Measurements from ENCODE around the gene PLP1. TPM values are rescaled to one million over a fixed set of nuclear protein-coding genes. Genes with fewer than 3 reads are reported as not detected.

Gene PLP1
- total and polyA plus RNA-seq, 2 donors (not counting 3 experiments of a cell fraction or from before 2014, with no cell fraction given): not detected

GRCh38 chrX:103754401-103754800, 22.2 kb upstream of the PLP1 start:
- DNase-seq (ENCODE audit: low read depth, low spot score): no peak
- TF ChIP-seq EZH2 (IDR thresholded peaks at IDR 0.05; ENCODE audit: borderline replicate concordance, low read depth, low read length, severe bottlenecking) (no peak), MYC (IDR thresholded peaks at IDR 0.05; ENCODE audit: low read depth, low read length) (no peak), CTCF (IDR thresholded peaks at IDR 0.05; ENCODE audit: extremely low read depth in 1 of 2, insufficient read depth in 1 of 2, low read depth in 1 of 2, low read length in 2 of 2) (no peak), POLR2AphosphoS5 (IDR thresholded peaks at IDR 0.05; ENCODE audit: insufficient read depth, low read depth, low read length) (no peak), FOS (IDR thresholded peaks at IDR 0.05; ENCODE audit: borderline replicate concordance, insufficient read depth, low read length) (no peak), MAX (IDR thresholded peaks at IDR 0.05; ENCODE audit: insufficient read depth, insufficient read length) (no peak), GATA2 (IDR thresholded peaks at IDR 0.05; ENCODE audit: insufficient read depth, insufficient read length, low read depth, low read length) (no peak), POLR2A (IDR thresholded peaks at IDR 0.05; ENCODE audit: low read depth, low read length) (no peak)
- intact Hi-C loops (cut with micrococcal nuclease) (no loop called here), dilution Hi-C loops (cut with MboI; ENCODE audit: extremely low pct_ligation_motif_present, low sequenced_read_pairs) (no loop called here)
- Histone ChIP-seq H3K9ac (replicated peaks; ENCODE audit: extremely low read depth, insufficient read depth, low read length) (no peak overlapping the region), H3K27me3 (ENCODE audit: control insufficient read depth in 2 of 2, insufficient read depth in 2 of 2, low read length in 2 of 2) (no peaks in the 10 kb centered on the region), H4K20me1 (replicated peaks; ENCODE audit: control insufficient read depth, extremely low read depth, insufficient read depth, low read length) (no peaks in the 10 kb centered on the region), H3K79me2 (ENCODE audit: control insufficient read depth, insufficient read depth, low read length) (no peaks in the 10 kb centered on the region), H3K27ac (ENCODE audit: insufficient read depth, low read depth, low read length) (no peak overlapping the region), H3K4me2 (ENCODE audit: insufficient read depth, low read length) (no peak overlapping the region), H3K4me1 (ENCODE audit: control insufficient read depth, extremely low read depth, insufficient read depth, low read length) (no peaks in the 10 kb centered on the region), H3K9me1 (replicated peaks; ENCODE audit: control insufficient read depth, extremely low read depth, insufficient read depth, low read length) (no peaks in the 10 kb centered on the region), H3K9me3 (replicated peaks; ENCODE audit: control insufficient read depth, insufficient read depth, low read length) (no peaks in the 10 kb centered on the region), H3K36me3 (ENCODE audit: control insufficient read depth in 2 of 2, extremely low read depth in 1 of 2, insufficient read depth in 2 of 2, low read length in 2 of 2) (no peaks in the 10 kb centered on the region), H3K4me3 (replicated peaks in 1 of 3; ENCODE audit: insufficient read depth in 1 of 3, low read depth in 1 of 3, low read length in 3 of 3) (no peak overlapping the region), H2AFZ (ENCODE audit: low read depth, low read length) (no peak overlapping the region)
- ChIA-PET POLR2A (no interaction called here), CTCF (interaction anchor here (0.9 kb wide), 1 partner anchor 39 kb away, joined by 3 read pairs; no protein-coding TSS in a partner anchor)
- no peak for FAIRE-seq
- no TSS peak for BruUV-seq (replicated peaks)

Measured in endothelial cell of umbilical vein (primary cell).